GM21619 (cell line): ENCODE data around the gene TTLL12.
"Not testable (repeated sequence)": the region's sequence is repeated elsewhere in the genome, so short reads cannot be mapped to it uniquely, and the experiment has no call there.

ENCODE experiments used
- ATAC-seq: cut with Tn5 transposase; IDR thresholded peaks from one replicate; pipeline ENCODE4 v1.9.1; 2021; ENCODE audit not compliant: unreplicated experiment

Gene TTLL12

GRCh38 chr22:43156413-43156812 lies 30.5 kb downstream of the TTLL12 start:
- ATAC-seq, result no peak

- ATAC-seq, result no peak
Observed at GRCh38 chr22:43155789-43156188, 31.1 kb downstream of the TTLL12 start.

- no peak for ATAC-seq
Observed at GRCh38 chr22:43154887-43155536, 31.9 kb downstream of the TTLL12 start.

- no peak for ATAC-seq
Observed at GRCh38 chr22:43153899-43154298, 33.0 kb downstream of the TTLL12 start.

GRCh38 chr22:43152357-43153071 lies 34.4 kb downstream of the TTLL12 start:
- ATAC-seq, result no peak

- no peak for ATAC-seq
Observed at GRCh38 chr22:43152003-43152356, 35.0 kb downstream of the TTLL12 start.

- ATAC-seq, result no peak
Observed at GRCh38 chr22:43151251-43152002, 35.5 kb downstream of the TTLL12 start, which contains the start of gene TSPO. TSPO (plus strand) TSS chr22:43151559; CDS start chr22:43159239, 7,680 bp downstream.

GRCh38 chr22:43150731-43151206 lies 36.2 kb downstream of the TTLL12 start:
- no peak for ATAC-seq

- no peak for ATAC-seq
Observed at GRCh38 chr22:43148581-43148980, 38.4 kb downstream of the TTLL12 start.

- no peak for ATAC-seq
Observed at GRCh38 chr22:43147821-43148220, 39.1 kb downstream of the TTLL12 start.

- not testable (repeated sequence) for ATAC-seq
Observed at GRCh38 chr22:43146332-43146731, 40.6 kb downstream of the TTLL12 start.

GRCh38 chr22:43145371-43145770 lies 41.6 kb downstream of the TTLL12 start:
- ATAC-seq, result not testable (repeated sequence)

- no peak for ATAC-seq
Observed at GRCh38 chr22:43144949-43145348, 42.0 kb downstream of the TTLL12 start.

- peak; percentile 72 for ATAC-seq
Observed at GRCh38 chr22:43142880-43143562, 43.9 kb downstream of the TTLL12 start, which contains the start of gene MCAT. MCAT (minus strand) TSS chr22:43143398; CDS start chr22:43143348, 50 bp downstream.

GRCh38 chr22:43136801-43137200 lies 50.1 kb downstream of the TTLL12 start:
- no peak for ATAC-seq

GRCh38 chr22:43136255-43136654 lies 50.7 kb downstream of the TTLL12 start:
- no peak for ATAC-seq

GRCh38 chr22:43135565-43135964 lies 51.4 kb downstream of the TTLL12 start:
- ATAC-seq, result no peak

GRCh38 chr22:43134553-43134952 lies 52.4 kb downstream of the TTLL12 start:
- ATAC-seq, result no peak

GRCh38 chr22:43133401-43133800 lies 53.5 kb downstream of the TTLL12 start:
- ATAC-seq, result no peak

- ATAC-seq, result no peak
Observed at GRCh38 chr22:43131773-43132501, 55.0 kb downstream of the TTLL12 start.
